DND-41 (cell line): ENCODE data around the gene AAMDC.

ENCODE experiments used
- ATAC-seq: fragments of 200-7000 bp; cut with Tn5 transposase; 3 replicates; pipeline ENCODE4 v1.9.1; 2021; ENCODE audit warnings: low read depth; ENCODE audit not compliant: insufficient read depth
- DNase-seq: peaks from one replicate; pipeline ENCODE4 v3.0.0-alpha.2; 2020
- H2AFZ ChIP-seq: 2 replicates; pipeline ENCODE4 v1.6.0; 2012; ENCODE audit warnings: low read depth, low read length
- H3K27ac ChIP-seq: 2 replicates; pipeline ENCODE4 v1.5.1; 2012; ENCODE audit warnings: low read length, inconsistent platforms
- H3K27me3 ChIP-seq: fragments of 200-600 bp; sonication (generic); 2 replicates; pipeline ENCODE4 v1.6.0; 2012; ENCODE audit warnings: low read length, mild to moderate bottlenecking, inconsistent platforms; ENCODE audit not compliant: insufficient read depth, poor library complexity
- H3K36me3 ChIP-seq: 2 replicates; pipeline ENCODE4 v1.5.1; 2012; ENCODE audit warnings: low read length, inconsistent platforms; ENCODE audit not compliant: insufficient read depth
- H3K4me1 ChIP-seq: 2 replicates; pipeline ENCODE4 v1.5.1; 2012; ENCODE audit warnings: mild to moderate bottlenecking, low read length; ENCODE audit not compliant: insufficient read depth
- H3K4me2 ChIP-seq: 2 replicates; pipeline ENCODE4 v1.6.0; 2012; ENCODE audit warnings: mild to moderate bottlenecking, moderate library complexity, low read length, inconsistent platforms; ENCODE audit not compliant: insufficient read depth
- H3K4me3 ChIP-seq, 2 experiments: fragments of 200-600 bp in 1 of 2; shearing (Covaris generic) in 1 of 2; 2 replicates each; pipeline ENCODE4 v1.5.1; 2012 to 2016; ENCODE audit warnings: inconsistent platforms in 2 of 2, low read length in 2 of 2, mild to moderate bottlenecking in 2 of 2, low read depth in 1 of 2, moderate library complexity in 1 of 2
- H3K79me2 ChIP-seq: 2 replicates; pipeline ENCODE4 v1.6.0; 2012; ENCODE audit warnings: low read length, inconsistent platforms; ENCODE audit not compliant: insufficient read depth
- H3K9ac ChIP-seq: 2 replicates; pipeline ENCODE4 v1.6.0; 2012; ENCODE audit warnings: low read depth, mild to moderate bottlenecking, inconsistent platforms, low read length, moderate library complexity
- H3K9me3 ChIP-seq: 2 replicates; pipeline ENCODE4 v1.5.1; 2012; ENCODE audit warnings: low read length, moderate library complexity, mild to moderate bottlenecking, inconsistent platforms; ENCODE audit not compliant: insufficient read depth, severe bottlenecking
- H4K20me1 ChIP-seq: 2 replicates; pipeline ENCODE4 v1.6.0; 2012; ENCODE audit warnings: low read length; ENCODE audit not compliant: insufficient read depth
- CTCF ChIP-seq: IDR thresholded peaks from 2 replicates; pipeline ENCODE4 v1.5.1; 2012; ENCODE audit warnings: borderline replicate concordance, low read length, moderate library complexity, mild to moderate bottlenecking; ENCODE audit not compliant: poor library complexity, severe bottlenecking; ENCODE audit errors: extremely low read depth
- EZH2 ChIP-seq: IDR thresholded peaks from 3 replicates; pipeline ENCODE4 v1.6.1; 2012; ENCODE audit warnings: borderline replicate concordance, low read depth, mild to moderate bottlenecking, moderate library complexity, low read length, inconsistent platforms; ENCODE audit not compliant: severe bottlenecking

Gene AAMDC

GRCh38 chr11:77820565-77821348, at the start of gene AAMDC, which contains the start of gene RSF1:
Gene AAMDC, plus strand, starts transcription at chr11:77821144. Its CDS starts 21,353 bp downstream, at chr11:77842497.
Gene RSF1, minus strand, starts transcription at chr11:77820722. Its CDS starts 8 bp downstream, at chr11:77820714.
- H3K9ac ChIP-seq, result peak within 1 kb of the TSS; percentile 98
- H3K27me3 ChIP-seq, result no peaks in the 10 kb centered on the region
- peak; percentile 81 for TF ChIP-seq CTCF
- no peak for TF ChIP-seq EZH2
- H2AFZ ChIP-seq, result peak within 1 kb of the TSS; percentile 98
- peak within 1 kb of the TSS; percentile 86 for H3K27ac ChIP-seq
- H3K36me3 ChIP-seq, result peaks cover 5% of the 10 kb centered on the region; the same call in 1 of the 2 replicates
- peaks cover 38% of the 10 kb centered on the region for H3K4me1 ChIP-seq
- H3K9me3 ChIP-seq, result no peaks in the 10 kb centered on the region
- DNase-seq (peak; percentile 98), ATAC-seq (peak; percentile 87)
- H3K4me2 ChIP-seq, result peak within 1 kb of the TSS; percentile 99
- peaks cover 58% of the 10 kb centered on the region for H3K79me2 ChIP-seq
- H4K20me1 ChIP-seq, result peaks cover 35% of the 10 kb centered on the region
- peak within 1 kb of the TSS; percentile 92 to 98 for H3K4me3 ChIP-seq

- Histone ChIP-seq H3K4me2 (no peak overlapping the region), H3K9ac (no peak overlapping the region), H3K27me3 (no peaks in the 10 kb centered on the region), H3K4me3 (no peak overlapping the region), H3K79me2 (peaks cover 95% of the 10 kb centered on the region), H3K36me3 (peaks cover 9% of the 10 kb centered on the region), H2AFZ (no peak overlapping the region), H3K9me3 (no peaks in the 10 kb centered on the region), H3K4me1 (peaks cover 21% of the 10 kb centered on the region), H3K27ac (no peak overlapping the region), H4K20me1 (peaks cover 55% of the 10 kb centered on the region)
- DNase-seq (no peak), ATAC-seq (no peak)
- TF ChIP-seq EZH2, result no peak
- TF ChIP-seq CTCF, result no peak
These were observed 45.0 kb upstream of the AAMDC start for GRCh38 chr11:77775936-77776335.

- TF ChIP-seq CTCF, result peak; percentile 53
- TF ChIP-seq EZH2, result no peak
- Histone ChIP-seq H3K4me3 (no peak overlapping the region), H3K36me3 (peaks cover 9% of the 10 kb centered on the region), H4K20me1 (peaks cover 56% of the 10 kb centered on the region), H3K27ac (no peak overlapping the region), H3K27me3 (no peaks in the 10 kb centered on the region), H3K9me3 (no peaks in the 10 kb centered on the region), H3K79me2 (peaks cover 95% of the 10 kb centered on the region), H3K4me1 (peaks cover 17% of the 10 kb centered on the region), H3K9ac (no peak overlapping the region), H3K4me2 (no peak overlapping the region), H2AFZ (no peak overlapping the region)
- DNase-seq, result no peak
- peak; percentile 54; the same call in 2 of the 3 replicates for ATAC-seq
These were observed 44.5 kb upstream of the AAMDC start for GRCh38 chr11:77776455-77776854.
